ENCODE data around the gene EVI5L.

GRCh38 chr19:7907122-7907521 is 77.1 kb downstream of the EVI5L start:
- TF ChIP-seq POLR2A (IDR thresholded peaks at IDR 0.05; ENCODE audit: extremely low read depth, insufficient read length) (no peak), MAX (IDR thresholded peaks at IDR 0.05; ENCODE audit: low read depth, low read length) (no peak), CTCF (IDR thresholded peaks at IDR 0.05; ENCODE audit: low read depth, low read length) (no peak)
